K562 (cell line): ENCODE results near the gene KMT2C. TPM values are rescaled to one million over a fixed set of nuclear protein-coding genes. Genes with fewer than 3 reads are reported as not detected.

Experiments used
- ATAC-seq: fragments of 200-7000 bp; cut with Tn5 transposase; 3 replicates; pipeline ENCODE4 v1.9.1; 2020; ENCODE audit warnings: moderate library complexity
- BruUV-seq: library from RNA; stranded (reverse); fragments of 400-500 nt; replicated peaks from 2 replicates; lab custom pipeline; 2021; lab: Mats Ljungman, UMichigan
- CTCF ChIA-PET: fragments of 300-600 bp; formaldehyde crosslinking; extraction: SDS; loops from one replicate; lab custom pipeline; 2021; ENCODE audit warnings: low intra/inter-chr PET ratio; lab: Yijun Ruan, JAX
- POLR2A ChIA-PET: fragments of 300-600, 350-650 bp; sonication (Branson Sonifier 250); formaldehyde crosslinking; extraction: SDS; loops from one replicate; lab custom pipeline; 2021; ENCODE audit warnings: antibody characterized with exemption, inconsistent platforms; lab: Yijun Ruan, JAX
- DNase-seq, 4 experiments: peaks; one replicate each; pipeline versions ENCODE4 v3.0.0 to v3.0.0-alpha.2; 2011 to 2018; ENCODE audit warnings: low spot score in 3 of 4, mixed read lengths in 3 of 4; ENCODE audit errors: extremely low read depth in 1 of 4
- FAIRE-seq: peaks from 2 replicates; lab custom pipeline; 2011; peaks lifted over from hg19 to GRCh38; lab: Jason Lieb, UNC
- H2AFZ ChIP-seq: 2 replicates; pipeline ENCODE4 v1.6.0; 2011; ENCODE audit warnings: low read depth, low read length, control low read depth, inconsistent platforms
- H3K27ac ChIP-seq: fragments of 200-600 bp; 3 replicates; pipeline ENCODE4 v1.8.0; 2011; ENCODE audit warnings: low read depth, mild to moderate bottlenecking, control low read depth, inconsistent platforms, low read length, moderate library complexity, mixed read lengths; ENCODE audit errors: extremely low read depth
- H3K27me3 ChIP-seq, 2 experiments: fragments of 300-600 bp in 1 of 2; 2 replicates in 1 of 2; 3 replicates in 1 of 2; pipeline versions ENCODE4 v1.6.0 to v1.8.0; 2011; ENCODE audit warnings: inconsistent platforms in 2 of 2, low read length in 2 of 2, mild to moderate bottlenecking in 1 of 2, mixed read lengths in 1 of 2, moderate library complexity in 1 of 2; ENCODE audit not compliant: control insufficient read depth in 2 of 2, insufficient read depth in 2 of 2
- H3K36me3 ChIP-seq: fragments of 300-600 bp; 3 replicates; pipeline ENCODE4 v1.8.0; 2011; ENCODE audit warnings: mild to moderate bottlenecking, low read length, inconsistent platforms; ENCODE audit not compliant: control insufficient read depth, insufficient read depth
- H3K4me1 ChIP-seq, 2 experiments: fragments of 200-600 bp in 1 of 2; replicated peaks in 1 of 2; 2 replicates in 1 of 2; 3 replicates in 1 of 2; pipeline versions ENCODE4 v1.5.1 to v1.8.0; 2011; ENCODE audit warnings: inconsistent platforms in 2 of 2, low read length in 2 of 2, mild to moderate bottlenecking in 1 of 2, mixed read lengths in 1 of 2, moderate library complexity in 1 of 2; ENCODE audit not compliant: control insufficient read depth in 2 of 2, insufficient read depth in 2 of 2
- H3K4me2 ChIP-seq: 2 replicates; pipeline ENCODE4 v1.6.1; 2011; ENCODE audit warnings: low read length, control low read depth, inconsistent platforms, mixed read lengths; ENCODE audit not compliant: insufficient read depth
- H3K4me3 ChIP-seq: fragments of 200-600 bp; sonication (generic), shearing (Covaris generic); 2 replicates; pipeline ENCODE4 v1.5.1; 2016; ENCODE audit warnings: control low read depth, inconsistent platforms
- H3K79me2 ChIP-seq: fragments of 200-600 bp; 3 replicates; pipeline ENCODE4 v1.8.0; 2011; ENCODE audit warnings: low read length, inconsistent platforms; ENCODE audit not compliant: control insufficient read depth, insufficient read depth
- H3K9ac ChIP-seq, 2 experiments: 2 replicates each; pipeline versions ENCODE4 v1.6.0 to v1.6.1; 2011; ENCODE audit warnings: low read depth in 2 of 2, low read length in 2 of 2, control low read depth in 1 of 2, inconsistent platforms in 1 of 2, mild to moderate bottlenecking in 1 of 2, mixed read lengths in 1 of 2; ENCODE audit not compliant: insufficient read depth in 1 of 2
- H3K9me1 ChIP-seq: one replicate; pipeline ENCODE4 v1.6.0; 2011; ENCODE audit warnings: inconsistent platforms, mild to moderate bottlenecking, low read length, moderate library complexity; ENCODE audit not compliant: control insufficient read depth, insufficient read depth
- H3K9me3 ChIP-seq: replicated peaks from 2 replicates; pipeline ENCODE4 v1.5.1; 2011; ENCODE audit warnings: low read depth, low read length, inconsistent platforms; ENCODE audit not compliant: control insufficient read depth, insufficient read depth
- H4K20me1 ChIP-seq: replicated peaks from 2 replicates; pipeline ENCODE4 v1.6.1; 2011; ENCODE audit warnings: low read length, inconsistent platforms, mixed read lengths; ENCODE audit not compliant: control insufficient read depth, insufficient read depth
- E2F1 ChIP-seq: sonication (generic); formaldehyde crosslinking; IDR thresholded peaks from 2 replicates; pipeline ENCODE4 v1.8.1; 2023; ENCODE audit warnings: mild to moderate bottlenecking, missing genetic modification reagents, moderate library complexity
- POLR2G ChIP-seq: fragments of 200-400 bp; formaldehyde crosslinking; IDR thresholded peaks from 2 replicates; pipeline ENCODE4 v1.6.1; 2017; ENCODE audit warnings: low read depth, mild to moderate bottlenecking, antibody characterized with exemption, low read length, moderate library complexity
- RBM22 ChIP-seq: fragments of 200-400 bp; formaldehyde crosslinking; IDR thresholded peaks from 2 replicates; pipeline ENCODE4 v1.6.1; 2018; ENCODE audit warnings: low read length, low read depth; ENCODE audit not compliant: poor library complexity, severe bottlenecking
- SMAD4 ChIP-seq: fragments of 250-450 bp; sonication (Bioruptor Pico); conservative IDR thresholded peaks from 2 replicates; pipeline ENCODE4 v1.8.0; 2021; ENCODE audit warnings: inconsistent platforms, mild to moderate bottlenecking, moderate library complexity
- ZNF75A ChIP-seq: fragments of 450-650 bp; formaldehyde crosslinking; IDR thresholded peaks from 2 replicates; pipeline ENCODE4 v1.4.0; 2020; ENCODE audit warnings: mild to moderate bottlenecking
- WGBS: fragments of 100-300 bp; shearing (Covaris generic); methylation state at CpG from one replicate; pipeline ENCODE4 v1.1.6; 2016; ENCODE audit warnings: low coverage, mixed read lengths; ENCODE audit not compliant: insufficient coverage; ENCODE audit errors: missing lambda C conversion rate; 5-methylcytosine and 5-hydroxymethylcytosine counted together
- in situ Hi-C: fragments of 300-500 bp; cut with MboI; formaldehyde crosslinking; loops from 4 replicates; pipeline ENCODE4 v1.15.0; 2018; ENCODE audit warnings: inconsistent platforms, mixed read lengths
- intact Hi-C: fragments of 100-400 bp; cut with micrococcal nuclease; formaldehyde crosslinking; loops from 2 replicates; pipeline ENCODE4 v1.14.2; 2022
- polyA plus RNA-seq, 8 experiments: library from polyadenylated mRNA; depleted of rRNA in 4 of 8; stranded (reverse) in 5 of 8; unstranded in 3 of 8; fragments of >200 nt; fragmentation: Nextera tagmentation in 2 of 8; fragmentation: Illumina TruSeq in 1 of 8; extraction: Ambion mirVana in 2 of 8; extraction: Trizol in 1 of 8; gene quantifications; 2 replicates each; pipeline versions ENCODE4 v1.2.1 to v1.2.3, GENCODE V29; 2011 to 2014; ENCODE audit warnings: inconsistent platforms in 1 of 8, missing spikeins in 1 of 8
- total RNA-seq, 7 experiments: library from RNA; depleted of rRNA in 6 of 7; stranded (reverse); fragments of >200 nt in 6 of 7; fragmentation: Illumina TruSeq in 2 of 7; extraction: Trizol in 2 of 7; gene quantifications; 2 replicates each; pipeline versions ENCODE4 v1.2.1 to v1.2.3, GENCODE V29; 2011 to 2021; ENCODE audit warnings: low replicate concordance in 1 of 7
- TF ChIP-seq, protein P1 (sequence below): fragments of 250-450 bp; sonication (Bioruptor Pico); IDR thresholded peaks from 2 replicates; pipeline ENCODE4 v1.8.0; 2022; ENCODE audit warnings: moderate library complexity, mild to moderate bottlenecking, inconsistent platforms

The KMT2C gene
- total and polyA plus RNA-seq, 9 of the 15 experiments (the other 6 are each of a cell fraction or from before 2014, with no cell fraction given): 4.9 to 67.8 (median 27.1) TPM

DNA sequence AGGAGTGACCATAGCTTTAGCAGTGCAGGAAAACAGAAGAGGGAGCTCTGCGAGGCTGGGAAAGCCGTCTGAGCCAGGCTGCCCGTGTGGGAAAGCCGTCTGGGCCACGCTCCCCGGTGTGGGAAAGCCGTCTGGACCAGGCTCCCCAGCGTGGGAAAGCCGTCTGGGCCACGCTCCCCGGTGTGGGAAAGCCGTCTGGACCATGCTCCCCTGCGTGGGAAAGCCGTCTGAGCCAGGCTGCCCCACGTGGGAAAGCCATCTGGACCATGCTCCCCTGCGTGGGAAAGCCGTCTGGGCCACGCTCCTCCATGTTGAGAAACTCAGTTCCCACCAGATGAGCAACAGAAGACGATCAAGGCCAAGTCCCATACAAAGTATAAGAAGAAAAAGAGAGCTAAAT lies 308.6 kb downstream of the KMT2C start:
- in situ Hi-C loops (no loop called here), intact Hi-C loops (no loop called here)
- Histone ChIP-seq H3K79me2 (no peaks in the 10 kb centered on the region; the same call in 2 of the 3 replicates), H3K9me1 (no peaks in the 10 kb centered on the region), H3K27me3 (no peaks in the 10 kb centered on the region), H2AFZ (no peak overlapping the region), H3K36me3 (peaks cover 89% of the 10 kb centered on the region), H3K27ac (no peak overlapping the region), H3K4me1 (0 out of 5 replicates have a peak, but pooled peaks cover 0 to 3% of the 10 kb centered on the region in 2 experiments), H3K4me3 (no peak overlapping the region), H3K9me3 (peaks cover 5% of the 10 kb centered on the region), H3K4me2 (no peak overlapping the region), H4K20me1 (no peaks in the 10 kb centered on the region), H3K9ac (no peak overlapping the region)
- no peak for FAIRE-seq
- BruUV-seq: no TSS peak
- ChIA-PET CTCF (no interaction called here), POLR2A (interaction anchor here (2.3 to 2.4 kb wide), 2 partner anchors 8 to 9 kb away, joined by 7 to 9 read pairs; no protein-coding TSS in a partner anchor)
- no peak for TF ChIP-seq E2F1 (CRISPR knock-in tag)
- TF ChIP-seq SMAD4 (CRISPR knock-in tag): peak; percentile 29; the same call in 1 of the 2 replicates
- TF ChIP-seq, protein P1, sequence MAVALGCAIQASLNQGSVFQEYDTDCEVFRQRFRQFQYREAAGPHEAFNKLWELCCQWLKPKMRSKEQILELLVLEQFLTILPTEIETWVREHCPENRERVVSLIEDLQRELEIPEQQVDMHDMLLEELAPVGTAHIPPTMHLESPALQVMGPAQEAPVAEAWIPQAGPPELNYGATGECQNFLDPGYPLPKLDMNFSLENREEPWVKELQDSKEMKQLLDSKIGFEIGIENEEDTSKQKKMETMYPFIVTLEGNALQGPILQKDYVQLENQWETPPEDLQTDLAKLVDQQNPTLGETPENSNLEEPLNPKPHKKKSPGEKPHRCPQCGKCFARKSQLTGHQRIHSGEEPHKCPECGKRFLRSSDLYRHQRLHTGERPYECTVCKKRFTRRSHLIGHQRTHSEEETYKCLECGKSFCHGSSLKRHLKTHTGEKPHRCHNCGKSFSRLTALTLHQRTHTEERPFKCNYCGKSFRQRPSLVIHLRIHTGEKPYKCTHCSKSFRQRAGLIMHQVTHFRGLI (CRISPR knock-in tag): no peak
- peak; percentile 91 for TF ChIP-seq ZNF75A (CRISPR knock-in tag)
- TF ChIP-seq RBM22: peak; percentile 85
- peak; percentile 66 for TF ChIP-seq POLR2G
- ATAC-seq: no peak
- WGBS: 95% methylated on average over 18 of the region's 19 CpGs
- no peak for DNase-seq
